Bladder microvascular endothelial cell (primary cell): ENCODE data around the gene ZNF276. TPM values are rescaled to one million over a fixed set of nuclear protein-coding genes. Genes with fewer than 3 reads are reported as not detected.

Experiments
- total RNA-seq: library from RNA; depleted of rRNA; stranded (reverse); fragments of >200 nt; gene quantifications from 2 replicates; pipeline ENCODE4 v1.2.3, GENCODE V29; 2014

The ZNF276 gene
- 16.4 and 31.5 TPM in 2 replicates for total RNA-seq

GRCh38 chr16:89720813-89721545 lies at the start of gene ZNF276, which contains the start of gene VPS9D1:
ZNF276 (plus strand) TSS chr16:89721537; CDS start chr16:89721641, 104 bp downstream.
VPS9D1 (minus strand) TSS chr16:89720898; CDS start chr16:89720861, 37 bp downstream.

GRCh38 chr16:89686520-89687091 lies 34.7 kb upstream of the ZNF276 start, which contains the start of gene CDK10:
CDK10 (plus strand) TSS chr16:89686689; CDS start chr16:89686711, 22 bp downstream.

GRCh38 chr16:89701425-89702406 lies 19.6 kb upstream of the ZNF276 start, which contains the start of gene SPATA2L:
SPATA2L (minus strand) TSS chr16:89701705; CDS start chr16:89701232, 473 bp downstream.

Other genes starting within 250 kb of the ZNF276 start
- 45.5 and 99.8 TPM in 2 replicates for gene ANKRD11, start 231.0 kb upstream of the ZNF276 start, total RNA-seq
- 93.6 and 180 TPM in 2 replicates for gene SPG7, start 213.1 kb upstream of the ZNF276 start, total RNA-seq
- 1,676 and 2,235 TPM in 2 replicates for gene RPL13, start 160.9 kb upstream of the ZNF276 start, total RNA-seq
- gene CPNE7, start 145.8 kb upstream of the ZNF276 start, total RNA-seq: 1.3 and 3.6 TPM in 2 replicates
- 0.32 and 1.1 TPM in 2 replicates for gene DPEP1, start 107.9 kb upstream of the ZNF276 start, total RNA-seq
- gene CHMP1A, start 63.8 kb upstream of the ZNF276 start, total RNA-seq: 94.9 and 121 TPM in 2 replicates
- gene SPATA33, start 63.7 kb upstream of the ZNF276 start, total RNA-seq: 1.9 and 3.8 TPM in 2 replicates
- gene CDK10, start 34.8 kb upstream of the ZNF276 start, total RNA-seq: 32.2 and 62.8 TPM in 2 replicates
- gene SPATA2L, start 19.8 kb upstream of the ZNF276 start, total RNA-seq: 13.0 and 18.1 TPM in 2 replicates
- gene VPS9D1, start 639 bp upstream of the ZNF276 start, total RNA-seq: 2.6 and 7.4 TPM in 2 replicates
- gene FANCA, start 95.1 kb downstream of the ZNF276 start, total RNA-seq: 16.5 and 20.1 TPM in 2 replicates
- 0.97 and 4.8 TPM in 2 replicates for gene SPIRE2, start 106.9 kb downstream of the ZNF276 start, total RNA-seq
- 136 and 197 TPM in 2 replicates for gene TCF25, start 152.1 kb downstream of the ZNF276 start, total RNA-seq
- gene MC1R, start 197.3 kb downstream of the ZNF276 start, total RNA-seq: 0.97 and 2.1 TPM in 2 replicates
- gene TUBB3, start 201.8 kb downstream of the ZNF276 start, total RNA-seq: 137 and 173 TPM in 2 replicates
- 84.3 and 106 TPM in 2 replicates for gene DEF8, start 227.2 kb downstream of the ZNF276 start, total RNA-seq